Uterus (tissue), 2 donors: ENCODE results near the gene NDUFB8.

ENCODE experiments used
- CTCF ChIP-seq, 4 experiments: fragments of 200-600 bp in 2 of 4; fragments of 450-650 bp in 2 of 4; sonication (generic) in 2 of 4; IDR thresholded peaks; one replicate each; pipeline ENCODE4 v1.5.1; 2016 to 2019; ENCODE audit warnings: antibody characterized with exemption in 4 of 4, mild to moderate bottlenecking in 2 of 4, moderate library complexity in 1 of 4
- POLR2A ChIP-seq, 2 donors: fragments of 450-650 bp; IDR thresholded peaks; one replicate each; pipeline ENCODE4 v1.6.1; 2016; ENCODE audit warnings: antibody characterized with exemption in 2 of 2, mild to moderate bottlenecking in 1 of 2, moderate library complexity in 1 of 2

DNA sequence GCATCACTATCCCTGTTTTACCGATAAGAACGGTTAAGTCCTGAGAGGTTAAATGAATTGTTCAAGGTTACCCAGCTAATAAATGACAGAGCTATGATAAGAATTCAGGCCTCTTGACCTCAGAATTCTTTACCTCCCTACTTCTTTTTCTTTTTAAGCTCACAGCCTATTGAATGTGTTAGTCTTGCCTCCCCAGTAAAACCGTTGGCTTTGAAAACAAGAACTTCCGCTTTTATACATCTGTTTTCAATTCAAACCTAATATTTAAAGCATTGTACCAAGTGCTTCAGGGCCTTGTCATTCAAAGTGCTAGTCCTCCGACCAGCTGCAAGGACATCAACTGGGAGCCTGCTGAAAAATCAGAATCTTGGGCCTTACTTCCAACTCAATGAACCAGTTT is 25.6 kb downstream of the NDUFB8 start:
- TF ChIP-seq CTCF (IDR thresholded peaks at IDR 0.05) (no peak), POLR2A (IDR thresholded peaks at IDR 0.05) (no peak)
